BJ (cell line): ENCODE results near the gene DPY19L1. TPM values are rescaled to one million over a fixed set of nuclear protein-coding genes. Genes with fewer than 3 reads are reported as not detected.
"Not testable (repeated sequence)": the region's sequence is repeated elsewhere in the genome, so short reads cannot be mapped to it uniquely, and the experiment has no call there.

Source experiments
- CTCF ChIA-PET: fragments of 350-600 bp; formaldehyde crosslinking; extraction: SDS; loops from one replicate; lab custom pipeline; 2021; ENCODE audit warnings: antibody characterized with exemption, inconsistent platforms; lab: Yijun Ruan, JAX
- POLR2A ChIA-PET: fragments of 300-600 bp; sonication (Branson Sonifier 250); formaldehyde crosslinking; extraction: SDS; loops from one replicate; lab custom pipeline; 2021; ENCODE audit warnings: antibody characterized with exemption; lab: Charles Lee
- DNase-seq: peaks from one replicate; pipeline ENCODE4 v3.0.0-alpha.2; 2011; ENCODE audit warnings: low read depth
- H3K27me3 ChIP-seq: 2 replicates; pipeline ENCODE4 v1.6.0; 2011; ENCODE audit warnings: low read length; ENCODE audit not compliant: control insufficient read depth, insufficient read depth
- H3K36me3 ChIP-seq: 2 replicates; pipeline ENCODE4 v1.5.1; 2011; ENCODE audit warnings: low read length; ENCODE audit not compliant: control insufficient read depth, insufficient read depth
- H3K4me3 ChIP-seq: 2 replicates; pipeline ENCODE4 v1.5.1; 2011; ENCODE audit warnings: low read depth, mild to moderate bottlenecking, control low read depth, low read length
- polyA plus RNA-seq: library from polyadenylated mRNA; depleted of rRNA; stranded (reverse); fragments of >200 nt; gene quantifications from 2 replicates; pipeline ENCODE4 v1.2.3, GENCODE V29; 2011
- TF ChIP-seq, protein P1 (sequence below): IDR thresholded peaks from 2 replicates; pipeline ENCODE4 v1.5.1; 2011; ENCODE audit warnings: low read depth, mild to moderate bottlenecking, control low read depth, inconsistent platforms, low read length, moderate library complexity; ENCODE audit not compliant: insufficient read depth

DPY19L1 gene
- polyA plus RNA-seq, 1 experiment = 10.2 TPM

GRCh38 chr7:35004531-35005095 is 32.7 kb downstream of the DPY19L1 start:
- Histone ChIP-seq H3K27me3 (no peaks in the 10 kb centered on the region), H3K36me3 (no peaks in the 10 kb centered on the region), H3K4me3 (no peak overlapping the region)
- TF ChIP-seq, protein P1, sequence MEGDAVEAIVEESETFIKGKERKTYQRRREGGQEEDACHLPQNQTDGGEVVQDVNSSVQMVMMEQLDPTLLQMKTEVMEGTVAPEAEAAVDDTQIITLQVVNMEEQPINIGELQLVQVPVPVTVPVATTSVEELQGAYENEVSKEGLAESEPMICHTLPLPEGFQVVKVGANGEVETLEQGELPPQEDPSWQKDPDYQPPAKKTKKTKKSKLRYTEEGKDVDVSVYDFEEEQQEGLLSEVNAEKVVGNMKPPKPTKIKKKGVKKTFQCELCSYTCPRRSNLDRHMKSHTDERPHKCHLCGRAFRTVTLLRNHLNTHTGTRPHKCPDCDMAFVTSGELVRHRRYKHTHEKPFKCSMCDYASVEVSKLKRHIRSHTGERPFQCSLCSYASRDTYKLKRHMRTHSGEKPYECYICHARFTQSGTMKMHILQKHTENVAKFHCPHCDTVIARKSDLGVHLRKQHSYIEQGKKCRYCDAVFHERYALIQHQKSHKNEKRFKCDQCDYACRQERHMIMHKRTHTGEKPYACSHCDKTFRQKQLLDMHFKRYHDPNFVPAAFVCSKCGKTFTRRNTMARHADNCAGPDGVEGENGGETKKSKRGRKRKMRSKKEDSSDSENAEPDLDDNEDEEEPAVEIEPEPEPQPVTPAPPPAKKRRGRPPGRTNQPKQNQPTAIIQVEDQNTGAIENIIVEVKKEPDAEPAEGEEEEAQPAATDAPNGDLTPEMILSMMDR = no peak
- POLR2A ChIA-PET = no interaction called here
- no peak for DNase-seq
- CTCF ChIA-PET = no interaction called here

DNA sequence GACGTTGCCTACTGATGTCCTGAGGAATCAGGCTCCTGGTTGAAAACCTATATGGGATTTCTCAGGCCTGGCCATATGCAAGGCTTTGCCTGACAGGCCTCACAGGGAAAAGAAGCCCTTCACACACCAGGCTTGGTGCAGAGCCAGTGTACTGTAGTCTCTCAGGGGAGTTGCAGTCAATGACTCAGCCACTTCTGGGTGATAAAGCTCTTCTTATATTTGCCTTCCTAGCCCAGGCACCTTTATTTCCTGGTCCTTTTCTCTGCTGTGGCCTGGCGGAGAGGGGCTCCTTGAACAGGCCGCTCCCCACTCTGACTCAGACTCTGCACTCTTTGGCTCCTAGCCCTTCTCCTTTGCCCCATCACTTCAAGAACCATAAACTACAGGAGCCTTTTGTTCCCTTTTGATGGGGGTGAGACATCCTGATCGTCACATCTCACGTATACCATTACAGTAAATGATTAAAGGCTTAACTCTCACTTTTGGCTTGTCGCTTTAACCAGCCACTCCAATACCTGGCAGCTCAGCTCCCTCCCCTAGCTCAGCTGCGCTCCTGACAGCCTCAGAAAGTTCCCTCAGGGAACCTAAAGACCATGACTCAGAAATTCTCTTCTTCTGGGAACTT is 33.5 kb downstream of the DPY19L1 start:
- no peaks in the 10 kb centered on the region for H3K36me3 ChIP-seq
- no peak overlapping the region for H3K4me3 ChIP-seq
- peak; percentile 9 for DNase-seq
- TF ChIP-seq, protein P1 = no peak
- POLR2A ChIA-PET = no interaction called here
- CTCF ChIA-PET = no interaction called here
- no peaks in the 10 kb centered on the region for H3K27me3 ChIP-seq

DNA sequence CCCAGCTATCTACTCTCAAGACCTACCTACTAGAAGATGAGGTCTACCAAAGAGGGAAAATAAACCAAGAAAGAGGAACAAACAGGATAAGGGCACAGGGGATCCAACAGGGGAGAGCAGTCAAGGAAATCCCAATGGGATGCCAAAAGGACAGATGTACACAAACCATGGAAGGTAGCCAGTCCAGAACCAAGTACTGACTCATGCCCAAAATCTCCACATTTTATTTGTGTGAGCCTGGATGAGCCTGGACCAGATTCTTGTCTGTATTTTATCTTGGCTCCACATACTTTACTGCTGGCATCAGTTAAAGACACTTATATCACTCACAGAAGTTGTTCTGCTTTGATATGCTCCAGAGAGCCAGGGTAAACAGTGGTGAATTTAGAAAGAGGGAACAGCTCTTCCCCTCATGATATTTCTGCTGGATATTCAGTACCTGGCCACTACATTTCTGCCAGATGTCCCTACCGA is 34.1 kb downstream of the DPY19L1 start:
- H3K4me3 ChIP-seq, POLR2A ChIA-PET, H3K27me3 ChIP-seq, H3K36me3 ChIP-seq, CTCF ChIA-PET: not testable (repeated sequence)
- DNase-seq = peak; percentile 10

GRCh38 chr7:34998335-34998734 is 39.0 kb downstream of the DPY19L1 start:
- H3K27me3 ChIP-seq, H3K36me3 ChIP-seq, CTCF ChIA-PET, H3K4me3 ChIP-seq, DNase-seq, POLR2A ChIA-PET: not testable (repeated sequence)

DNA sequence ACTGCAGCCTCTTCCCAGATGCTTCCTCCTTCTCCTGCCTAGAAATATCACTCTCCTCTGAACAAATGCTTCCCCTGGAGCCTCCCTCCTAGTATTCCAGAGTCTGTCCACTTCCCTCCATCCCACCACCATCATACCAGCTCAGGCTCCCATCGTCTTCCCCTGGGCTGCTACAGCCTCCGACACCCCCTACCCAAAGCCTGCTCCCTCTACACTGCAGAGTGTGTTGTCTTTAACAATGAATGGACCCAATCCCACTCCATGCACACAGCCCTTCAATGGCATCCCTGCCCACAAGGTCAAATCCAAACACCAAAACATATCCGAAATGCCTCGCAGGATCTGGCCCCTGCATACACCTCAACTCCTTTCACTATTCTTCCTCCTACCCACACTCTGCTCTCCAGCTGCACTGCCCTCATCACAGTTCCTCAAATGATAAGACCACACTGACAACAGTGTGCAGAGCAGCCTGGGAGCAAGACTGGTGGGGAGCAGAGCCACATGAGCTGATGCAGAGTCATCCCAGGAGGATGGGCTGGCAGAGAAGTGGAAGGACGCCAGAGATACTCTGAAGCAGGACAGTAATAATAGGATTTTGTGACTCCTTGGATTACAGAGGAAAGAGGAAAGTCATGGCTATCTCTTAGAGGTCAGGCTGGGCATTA is 40.7 kb downstream of the DPY19L1 start:
- CTCF ChIA-PET, POLR2A ChIA-PET, DNase-seq, H3K36me3 ChIP-seq, H3K27me3 ChIP-seq, H3K4me3 ChIP-seq: not testable (repeated sequence)

GRCh38 chr7:34995757-34996156 is 41.5 kb downstream of the DPY19L1 start:
- ChIA-PET CTCF (no interaction called here), POLR2A (no interaction called here)
- no peak for DNase-seq
- Histone ChIP-seq H3K27me3 (no peaks in the 10 kb centered on the region), H3K36me3 (no peaks in the 10 kb centered on the region), H3K4me3 (no peak overlapping the region)
- TF ChIP-seq, protein P1 = no peak
